ENCODE measurements around the gene MANSC1.
"Not testable (repeated sequence)": the region's sequence is repeated elsewhere in the genome, so short reads cannot be mapped to it uniquely, and the experiment has no call there.

The MANSC1 gene

DNA sequence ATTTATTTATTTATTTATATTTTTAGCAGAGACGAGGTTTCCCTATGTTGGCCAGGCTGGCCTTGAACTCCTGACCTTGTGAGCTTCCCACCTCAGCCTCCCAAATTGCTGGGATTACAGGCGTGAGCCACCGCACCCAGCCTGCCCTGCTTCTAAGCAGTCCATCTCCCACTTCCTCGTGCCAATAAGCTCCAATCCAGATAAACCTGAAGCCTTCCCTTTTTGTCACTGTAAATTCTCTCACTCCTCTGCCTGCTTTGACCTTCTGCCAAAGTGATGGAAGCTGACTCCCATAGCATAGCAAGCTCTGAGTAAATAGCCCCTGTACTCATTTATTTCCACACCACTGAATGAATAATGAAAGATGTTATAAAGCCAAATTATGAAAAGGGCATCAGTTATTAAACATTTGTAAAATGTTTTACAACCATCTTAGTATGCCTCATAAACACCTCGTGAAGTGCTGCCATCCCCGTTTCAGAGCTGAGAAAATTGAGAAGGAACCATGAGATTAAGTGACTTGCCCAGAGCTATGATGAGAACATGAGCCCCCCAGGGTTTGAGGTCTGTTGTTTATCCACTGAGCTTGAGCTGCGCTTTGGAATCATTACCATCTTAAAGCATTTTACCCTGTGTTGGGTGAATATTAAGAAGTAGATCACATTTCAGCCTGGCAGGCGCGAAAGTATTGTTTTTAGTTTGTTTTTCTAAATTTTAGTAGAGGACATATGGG lies 30.4 kb downstream of the MANSC1 start:
- DNase-seq, result no peak

DNA sequence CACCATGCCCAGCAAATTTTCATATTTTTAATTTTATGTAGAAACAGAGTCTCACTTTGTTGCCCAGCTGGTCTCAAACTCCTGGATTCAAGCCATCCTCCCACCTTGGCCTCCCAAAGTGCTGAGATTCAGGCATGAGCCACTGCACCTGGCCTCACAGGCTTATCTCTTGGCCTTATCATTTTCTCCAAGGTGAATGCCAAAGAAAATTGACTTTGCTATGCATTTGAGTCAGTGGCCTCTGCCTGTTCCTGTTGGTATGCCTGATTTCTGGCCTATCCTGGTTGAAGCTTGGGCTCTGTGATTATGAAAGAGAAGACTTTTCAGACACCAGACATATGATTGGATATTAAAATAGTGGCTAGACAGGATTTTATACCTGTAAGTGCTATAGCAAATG lies 34.2 kb downstream of the MANSC1 start:
- no peak for DNase-seq

DNA sequence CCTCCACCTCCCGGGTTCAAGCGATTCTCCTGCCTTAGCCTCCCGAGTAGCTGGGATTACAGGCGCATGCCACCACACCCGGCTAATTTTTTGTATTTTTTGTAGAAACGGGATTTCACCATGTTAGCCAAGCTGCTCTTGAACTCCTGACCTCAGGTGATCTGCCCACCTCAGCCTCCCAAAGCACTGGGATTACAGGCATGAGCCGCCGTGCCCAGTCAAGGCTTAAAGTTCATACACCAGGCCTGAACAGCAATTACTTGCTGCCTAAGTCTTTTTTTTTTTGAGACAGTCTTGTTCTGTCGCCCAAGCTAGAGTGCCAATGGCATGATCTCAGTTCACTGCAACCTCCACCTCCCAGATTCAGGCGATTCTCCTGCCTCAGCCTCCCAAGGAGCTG lies 39.3 kb downstream of the MANSC1 start:
- DNase-seq, result not testable (repeated sequence)

DNA sequence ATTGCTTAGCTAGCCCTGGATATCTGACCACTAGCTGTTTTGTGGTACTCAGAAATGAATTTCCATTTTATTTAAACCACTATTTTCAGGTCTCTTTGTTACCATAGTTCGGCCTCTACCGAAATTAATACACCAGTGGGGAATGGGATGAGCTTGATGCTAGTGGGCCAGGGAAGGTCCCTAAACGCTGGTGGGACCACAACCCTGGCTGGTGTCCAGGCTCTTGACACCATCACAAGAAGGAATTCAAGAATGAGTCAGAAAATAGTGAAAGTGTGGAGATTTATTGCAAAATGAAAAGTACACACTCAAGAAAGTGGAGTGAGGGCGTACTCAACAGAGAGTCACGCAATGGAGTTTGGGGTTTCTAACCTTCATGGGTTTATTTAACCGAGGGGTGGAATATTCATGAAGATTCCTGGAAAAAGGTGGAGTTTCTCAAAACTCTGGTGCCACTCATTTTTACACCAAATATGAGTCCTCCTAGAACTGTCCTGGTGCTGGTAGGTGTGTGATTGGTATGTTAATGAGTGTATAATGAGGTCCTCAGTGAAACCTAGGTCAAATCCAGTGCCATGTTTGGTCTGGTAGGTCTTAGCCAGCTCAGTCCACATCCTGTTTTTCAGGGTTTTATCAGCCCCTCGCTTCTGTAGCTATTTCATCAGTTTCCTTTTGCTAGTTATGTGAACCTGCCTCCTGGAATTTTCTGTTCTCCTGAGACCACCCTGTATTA lies 44.3 kb downstream of the MANSC1 start:
- no peak for DNase-seq

DNA sequence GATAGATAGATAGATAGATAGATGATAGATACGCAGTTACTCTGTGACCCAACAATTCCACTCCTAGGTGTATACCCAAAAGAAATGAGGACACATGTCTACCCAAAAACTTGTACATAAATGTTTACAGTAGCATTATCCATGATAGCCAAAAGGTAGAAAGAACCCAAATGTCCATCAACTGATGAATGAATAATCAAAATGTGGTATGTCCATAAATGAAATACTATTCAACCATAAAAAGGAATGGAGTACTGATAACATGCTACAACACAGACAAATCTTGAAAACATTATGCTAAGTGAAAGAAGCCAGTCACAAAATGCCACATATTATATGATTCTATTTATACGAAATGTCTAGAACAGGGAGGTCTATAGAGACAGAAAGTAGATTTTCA lies 47.1 kb downstream of the MANSC1 start:
- DNase-seq, result no peak

DNA sequence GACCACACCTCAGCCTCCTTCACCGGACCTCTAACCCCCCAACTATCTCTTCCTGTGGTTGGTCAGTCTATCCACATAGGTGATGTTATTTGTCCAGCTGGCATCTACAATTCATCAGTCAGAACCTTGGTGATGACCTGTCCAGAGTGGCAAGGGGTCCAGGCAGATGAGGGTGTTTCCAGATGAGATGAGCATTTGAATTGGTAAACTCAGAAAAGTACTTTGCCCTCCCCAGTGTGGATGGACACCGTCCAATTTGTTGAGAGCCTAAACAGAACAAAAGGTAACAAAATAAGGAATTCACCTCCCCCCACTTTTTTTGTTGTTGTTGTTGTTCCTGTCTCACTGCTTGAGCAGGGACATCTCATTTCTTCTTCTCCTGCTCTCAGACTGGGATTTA lies 48.9 kb downstream of the MANSC1 start:
- no peak for DNase-seq

DNA sequence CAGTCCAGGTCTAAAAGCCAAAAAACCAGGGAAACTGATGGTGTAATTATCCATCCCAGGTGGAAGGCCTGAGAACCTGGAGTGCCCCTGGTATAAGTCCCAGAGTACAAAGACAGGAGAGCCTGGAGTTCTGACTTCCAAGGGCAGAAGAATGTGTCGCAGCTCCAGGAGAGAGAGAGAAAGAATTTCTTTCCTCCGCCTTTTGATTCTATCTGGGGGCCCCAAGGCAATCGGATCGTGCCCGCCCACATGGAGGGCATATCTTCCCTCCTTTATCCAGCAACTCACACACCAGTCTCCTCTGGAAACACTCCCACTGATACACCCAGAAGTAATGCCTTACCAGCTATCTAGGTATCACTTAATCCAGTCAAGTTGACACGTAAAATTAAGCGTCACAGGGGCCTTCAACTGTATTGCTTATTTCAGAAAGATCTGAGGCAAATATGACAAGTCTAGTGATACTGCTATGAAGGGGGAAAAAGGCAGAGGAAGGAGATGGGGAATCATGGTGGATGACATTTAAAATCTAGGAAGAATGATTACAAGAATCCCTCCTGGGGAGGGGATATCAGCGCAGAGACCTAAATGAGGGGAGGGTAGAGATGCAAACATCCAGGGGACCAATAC lies 52.7 kb downstream of the MANSC1 start:
- DNase-seq, result no peak

DNA sequence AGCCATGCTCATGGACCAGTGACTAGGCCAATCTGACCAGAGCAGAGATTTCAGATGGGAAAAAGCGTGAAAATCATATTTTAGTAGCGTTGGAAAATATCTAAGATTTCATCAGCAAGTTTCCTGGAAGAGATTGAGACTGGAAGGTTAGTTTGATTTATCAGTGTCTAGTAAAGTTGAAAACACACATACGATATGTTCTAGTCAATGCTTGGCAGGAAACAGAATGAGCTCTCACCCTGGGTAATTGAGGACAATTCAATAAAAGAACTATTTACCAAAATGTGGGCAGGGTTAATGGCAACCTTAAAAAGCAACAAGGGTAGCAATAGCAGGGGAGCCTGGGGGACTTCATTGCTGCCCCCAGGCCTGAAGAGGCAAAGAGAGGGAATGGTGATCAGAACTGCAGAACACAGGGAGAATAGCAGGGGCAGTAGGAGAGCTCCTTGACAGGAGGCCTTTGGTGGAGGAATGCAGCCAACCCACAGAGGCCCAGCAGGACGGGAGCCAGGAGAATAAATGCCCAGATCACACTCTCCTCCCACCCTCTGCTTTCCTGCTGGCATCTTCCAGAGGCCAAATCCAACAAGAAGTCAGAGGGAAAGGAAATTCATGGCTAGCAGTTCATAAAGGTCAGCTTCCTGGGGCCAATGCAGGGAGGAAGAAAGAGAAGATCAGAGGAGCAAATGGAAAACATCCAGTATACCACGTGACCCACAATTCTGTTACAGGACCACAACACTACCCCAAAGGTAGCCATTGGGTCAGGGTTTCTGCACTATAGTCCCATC lies 55.6 kb downstream of the MANSC1 start:
- no peak for DNase-seq

DNA sequence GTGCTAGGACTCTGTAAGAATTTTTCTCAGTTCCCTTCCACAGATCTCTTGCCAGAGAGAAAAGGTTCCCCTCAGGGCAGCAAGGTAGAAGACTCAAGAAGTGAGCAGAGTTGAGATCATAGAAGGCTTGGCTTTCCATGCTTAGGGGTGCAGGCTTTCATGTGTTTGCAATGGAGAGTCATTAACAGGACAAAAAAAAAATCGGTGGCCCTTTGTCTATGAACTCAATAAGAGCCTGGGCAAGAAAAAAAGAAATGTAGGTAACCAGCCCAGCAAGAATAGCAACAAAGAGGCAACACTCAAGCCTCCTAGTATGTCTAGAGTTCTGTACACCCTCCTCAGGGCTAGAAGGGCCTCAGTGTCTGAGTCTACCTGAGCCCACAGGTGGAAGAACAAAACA lies 59.8 kb downstream of the MANSC1 start:
- no peak for DNase-seq

DNA sequence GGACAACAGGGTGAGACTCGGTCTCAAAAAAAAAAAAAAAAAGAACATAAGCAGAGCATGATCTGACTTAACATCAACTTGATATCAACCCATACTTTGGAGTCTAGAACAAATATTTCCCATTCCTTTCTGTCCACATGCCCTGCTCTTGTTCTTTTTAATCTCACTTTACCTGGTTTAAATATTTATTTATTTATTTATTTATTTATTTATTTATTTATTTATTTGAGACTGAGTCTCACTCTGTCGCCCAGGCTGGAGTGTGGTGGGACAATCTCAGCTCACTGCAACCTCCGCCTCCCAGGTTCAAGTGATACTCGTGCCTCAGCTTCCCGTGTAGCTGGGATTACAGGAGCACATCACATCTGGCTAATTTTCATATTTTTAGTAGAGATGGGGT lies 63.6 kb downstream of the MANSC1 start:
- no peak for DNase-seq

DNA sequence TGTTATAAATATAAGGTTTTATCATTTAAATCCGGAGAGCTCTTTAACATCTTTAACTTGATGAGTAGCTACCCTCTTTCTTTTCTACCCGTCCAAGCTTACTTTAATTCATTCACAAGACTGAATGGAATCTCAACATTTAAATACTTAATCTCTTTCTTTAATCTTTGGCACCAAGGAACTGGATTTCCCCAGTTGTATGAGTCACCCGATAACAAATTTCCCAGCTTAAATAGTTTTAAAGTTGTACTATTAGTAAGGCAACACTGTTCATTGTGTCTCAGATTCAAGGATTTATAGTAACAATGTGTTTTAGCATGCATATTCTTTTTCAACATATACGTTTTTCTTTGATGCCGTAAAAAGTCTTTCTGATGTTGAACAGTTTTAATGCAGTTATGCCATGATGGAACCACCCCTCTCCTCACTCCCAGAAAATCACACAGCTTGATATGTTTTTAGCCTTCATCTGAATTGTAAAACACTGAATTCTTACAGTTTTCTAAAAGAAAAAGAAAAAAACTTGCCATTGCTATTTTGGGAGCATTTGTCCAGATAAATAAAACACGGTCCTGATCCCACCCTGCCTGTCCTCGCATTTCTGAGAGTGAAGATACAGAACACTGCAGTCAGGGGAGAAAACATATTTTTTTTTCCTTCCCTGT lies 67.1 kb downstream of the MANSC1 start:
- no peak for DNase-seq

DNA sequence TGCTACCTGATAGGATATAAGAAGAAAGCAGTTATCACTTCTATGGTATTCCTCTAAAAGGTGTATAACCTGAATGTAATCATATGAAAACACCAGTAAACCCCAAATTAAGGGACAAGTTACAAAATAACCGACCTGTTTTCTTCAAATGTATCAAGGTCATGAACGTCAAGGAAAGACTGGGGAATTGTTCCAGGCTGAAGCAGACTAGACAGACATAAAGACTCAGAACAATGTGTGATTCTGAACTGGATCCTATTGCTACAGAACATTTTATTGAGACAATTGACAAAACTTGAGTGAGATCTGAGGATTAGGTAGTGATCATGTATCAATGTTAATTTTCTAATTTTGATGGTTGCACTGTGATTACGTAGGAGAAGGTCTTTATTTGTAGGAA lies 67.8 kb downstream of the MANSC1 start:
- no peak for DNase-seq

DNA sequence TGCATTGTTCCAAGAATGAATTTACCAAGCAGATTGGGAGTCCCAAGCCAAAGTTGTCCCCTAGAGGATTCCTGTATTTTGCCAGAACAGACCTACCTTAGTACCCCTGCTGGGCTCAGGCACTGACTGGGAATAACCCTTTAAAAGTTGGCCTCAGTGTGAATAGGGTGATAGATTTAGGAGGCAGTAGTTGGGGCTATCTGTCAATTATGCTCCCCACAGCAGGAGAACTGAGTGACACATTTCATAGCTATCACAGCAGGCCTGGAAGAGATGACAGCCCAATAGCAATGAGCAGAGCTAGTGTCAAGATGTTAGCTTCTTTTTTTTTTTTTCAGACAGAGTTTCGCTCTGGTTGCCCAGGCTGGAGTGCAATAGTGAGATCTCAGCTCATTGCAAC lies 68.9 kb downstream of the MANSC1 start:
- DNase-seq, result no peak

DNA sequence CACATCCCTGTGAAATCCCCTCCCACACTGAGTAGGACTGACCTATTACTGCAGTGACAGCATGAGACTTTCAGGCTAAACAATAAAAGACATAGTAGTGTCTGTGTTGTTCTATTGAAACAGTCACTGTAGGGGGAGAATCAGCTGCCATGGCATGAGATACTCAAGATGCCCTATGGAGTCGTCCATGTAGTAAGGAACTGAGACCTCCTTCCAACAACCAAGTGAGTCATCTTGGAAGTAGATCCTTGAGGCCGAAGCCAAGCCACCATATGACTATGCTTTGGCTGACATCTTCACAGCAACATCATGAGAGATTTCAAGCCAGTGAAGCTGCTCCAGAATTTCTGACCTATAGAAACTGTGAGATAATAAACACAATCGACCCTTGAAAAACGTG lies 71.1 kb downstream of the MANSC1 start:
- DNase-seq, result no peak

Measured in suppressor macrophage treated with lipopolysaccharide for 4 hours (primary cell).